T-helper 2 cell treated with Interferon-gamma antibody and Interleukin-4, amounts not matched to agents 100 ng/mL and 5 ng/mL, for 36 hours (primary cell): ENCODE data around the gene C1orf185. TPM values are rescaled to one million over a fixed set of nuclear protein-coding genes. Genes with fewer than 3 reads are reported as not detected.

Experiments
- total RNA-seq: library from RNA; stranded (reverse); gene quantifications from 2 replicates; pipeline ENCODE4 v1.2.3, GENCODE V29; 2022

The C1orf185 gene
- total RNA-seq, 1 donor from 2014 or later, result not detected

Other genes starting within 250 kb of the C1orf185 start
- gene FAF1, start 142.0 kb upstream of the C1orf185 start, total RNA-seq, result 77.9 and 82.1 TPM in 2 replicates
- gene CDKN2C, start 132.0 kb upstream of the C1orf185 start, total RNA-seq, result 43.5 and 45.2 TPM in 2 replicates
- gene RNF11, start 134.0 kb downstream of the C1orf185 start, total RNA-seq, result 40.1 and 42.7 TPM in 2 replicates
- gene TTC39A, start 228.3 kb downstream of the C1orf185 start, total RNA-seq, result not detected in 2 replicates